Mesenchymal stem cell (in vitro differentiated cells and primary cell): ENCODE data around the gene LIPI.
"Not testable (repeated sequence)": the region's sequence is repeated elsewhere in the genome, so short reads cannot be mapped to it uniquely, and the experiment has no call there.

Source experiments
- DNase-seq: peaks from one replicate; pipeline ENCODE4 v3.0.0-alpha.2; 2013
- H2AFZ ChIP-seq: one replicate; pipeline ENCODE4 v1.6.1; 2013; ENCODE audit warnings: low read depth, mild to moderate bottlenecking, control low read depth, inconsistent platforms, low read length, moderate library complexity
- H2AK5ac ChIP-seq: 2 replicates; pipeline ENCODE4 v1.6.1; 2013; ENCODE audit warnings: low read length, moderate library complexity, mild to moderate bottlenecking, inconsistent platforms; ENCODE audit not compliant: severe bottlenecking
- H2BK120ac ChIP-seq: one replicate; pipeline ENCODE4 v1.6.1; 2013; ENCODE audit warnings: low read depth, mild to moderate bottlenecking, inconsistent platforms, low read length, moderate library complexity
- H2BK12ac ChIP-seq, 2 experiments: one replicate each; pipeline ENCODE4 v1.6.1; 2013; ENCODE audit warnings: inconsistent platforms in 2 of 2, low read length in 2 of 2, mild to moderate bottlenecking in 2 of 2, moderate library complexity in 2 of 2, control low read depth in 1 of 2
- H2BK15ac ChIP-seq: one replicate; pipeline ENCODE4 v1.6.1; 2013; ENCODE audit warnings: mild to moderate bottlenecking, low read depth, inconsistent platforms; ENCODE audit not compliant: poor library complexity, severe bottlenecking
- H2BK5ac ChIP-seq: 2 replicates; pipeline ENCODE4 v1.6.1; 2013; ENCODE audit warnings: low read depth, mild to moderate bottlenecking, low read length, control low read depth, inconsistent platforms; ENCODE audit not compliant: poor library complexity, severe bottlenecking
- H3K14ac ChIP-seq, 2 experiments: one replicate each; pipeline ENCODE4 v1.6.1; 2013; ENCODE audit warnings: inconsistent platforms in 2 of 2, low read length in 2 of 2, control low read depth in 1 of 2, mild to moderate bottlenecking in 1 of 2, moderate library complexity in 1 of 2
- H3K18ac ChIP-seq, 2 experiments: one replicate each; pipeline ENCODE4 v1.6.1; 2013; ENCODE audit warnings: inconsistent platforms in 2 of 2, low read length in 2 of 2, control low read depth in 1 of 2, low read depth in 1 of 2, mild to moderate bottlenecking in 1 of 2
- H3K23ac ChIP-seq, 2 experiments: one replicate each; pipeline ENCODE4 v1.6.1; 2013; ENCODE audit warnings: inconsistent platforms in 2 of 2, low read length in 2 of 2, mild to moderate bottlenecking in 2 of 2, moderate library complexity in 2 of 2, control low read depth in 1 of 2
- H3K27ac ChIP-seq: 2 replicates; pipeline ENCODE4 v1.5.1; 2013; ENCODE audit warnings: mild to moderate bottlenecking, moderate library complexity, low read length, control low read depth, inconsistent platforms; ENCODE audit not compliant: poor library complexity, severe bottlenecking
- H3K27me3 ChIP-seq, 2 experiments: 2 replicates each; pipeline versions ENCODE4 v1.6.1 to v1.7.0; 2013; ENCODE audit warnings: low read length in 2 of 2, mild to moderate bottlenecking in 2 of 2, moderate library complexity in 2 of 2, control low read depth in 1 of 2, inconsistent platforms in 1 of 2; ENCODE audit not compliant: control insufficient read depth in 1 of 2, insufficient read depth in 1 of 2
- H3K36me3 ChIP-seq, 2 experiments: 2 replicates each; pipeline versions ENCODE4 v1.6.1 to v1.7.0; 2013; ENCODE audit warnings: low read length in 2 of 2, control low read depth in 1 of 2, inconsistent platforms in 1 of 2, low read depth in 1 of 2, mild to moderate bottlenecking in 1 of 2; ENCODE audit not compliant: insufficient read depth in 2 of 2, control insufficient read depth in 1 of 2
- H3K4ac ChIP-seq, 2 experiments: one replicate each; pipeline ENCODE4 v1.6.1; 2013; ENCODE audit warnings: inconsistent platforms in 2 of 2, low read length in 2 of 2, mild to moderate bottlenecking in 2 of 2, moderate library complexity in 2 of 2, control low read depth in 1 of 2, low read depth in 1 of 2
- H3K4me1 ChIP-seq: 2 replicates; pipeline ENCODE4 v1.6.1; 2013; ENCODE audit warnings: low read depth, low read length, control low read depth; ENCODE audit not compliant: control insufficient read depth, insufficient read depth
- H3K4me2 ChIP-seq: 2 replicates; pipeline ENCODE4 v1.6.1; 2013; ENCODE audit warnings: low read length, mild to moderate bottlenecking, inconsistent platforms; ENCODE audit not compliant: poor library complexity, severe bottlenecking
- H3K4me3 ChIP-seq, 2 experiments: 2 replicates each; pipeline versions ENCODE4 v1.5.1 to v1.7.0; 2013; ENCODE audit warnings: low read length in 2 of 2, mild to moderate bottlenecking in 2 of 2, control low read depth in 1 of 2, low read depth in 1 of 2; ENCODE audit not compliant: insufficient read depth in 1 of 2
- H3K79me1 ChIP-seq: replicated peaks from 2 replicates; pipeline ENCODE4 v1.6.1; 2013; ENCODE audit warnings: mild to moderate bottlenecking, control low read depth, low read length, inconsistent platforms; ENCODE audit not compliant: poor library complexity, severe bottlenecking
- H3K9ac ChIP-seq: 2 replicates; pipeline ENCODE4 v1.7.0; 2013; ENCODE audit warnings: mild to moderate bottlenecking, low read length, moderate library complexity
- H3K9me3 ChIP-seq: 2 replicates; pipeline ENCODE4 v1.7.0; 2013; ENCODE audit warnings: mild to moderate bottlenecking, low read length; ENCODE audit not compliant: control insufficient read depth
- H4K8ac ChIP-seq: one replicate; pipeline ENCODE4 v1.6.1; 2013; ENCODE audit warnings: inconsistent platforms, mild to moderate bottlenecking, low read length, moderate library complexity
- H4K91ac ChIP-seq: one replicate; pipeline ENCODE4 v1.6.1; 2013; ENCODE audit warnings: mild to moderate bottlenecking, low read length, inconsistent platforms
- WGBS: methylation state at CpG from one replicate; pipeline ENCODE4 v1.1.7; 2013; ENCODE audit warnings: mixed read lengths; 5-methylcytosine and 5-hydroxymethylcytosine counted together

Gene LIPI

GRCh38 chr21:14206222-14206621 lies 4.5 kb downstream of the LIPI start:
- H2AK5ac ChIP-seq, result no peak overlapping the region
- no peak overlapping the region for H3K23ac ChIP-seq
- no peak overlapping the region for H3K18ac ChIP-seq
- H3K9me3 ChIP-seq, result no peaks in the 10 kb centered on the region
- no peak overlapping the region for H3K27ac ChIP-seq
- no peaks in the 10 kb centered on the region for H3K79me1 ChIP-seq
- no peak overlapping the region for H4K8ac ChIP-seq
- H2BK15ac ChIP-seq, result no peak overlapping the region
- no peaks in the 10 kb centered on the region for H3K4me1 ChIP-seq
- H3K4me2 ChIP-seq, result no peak overlapping the region
- no peaks in the 10 kb centered on the region for H3K27me3 ChIP-seq
- no peak overlapping the region for H3K9ac ChIP-seq
- H2BK5ac ChIP-seq, result no peak overlapping the region
- no peaks in the 10 kb centered on the region for H3K36me3 ChIP-seq
- H4K91ac ChIP-seq, result no peak overlapping the region
- H3K4ac ChIP-seq, result no peak overlapping the region
- H2BK12ac ChIP-seq, result no peak overlapping the region
- no peak overlapping the region for H3K4me3 ChIP-seq
- no peak overlapping the region for H2BK120ac ChIP-seq
- DNase-seq, result no peak
- no peak overlapping the region for H3K14ac ChIP-seq
- no peak overlapping the region for H2AFZ ChIP-seq

GRCh38 chr21:14166463-14167223 lies 44.1 kb downstream of the LIPI start:
- not testable (repeated sequence) for H2BK12ac ChIP-seq, H2AFZ ChIP-seq, DNase-seq, H2AK5ac ChIP-seq, H3K79me1 ChIP-seq, H3K4me1 ChIP-seq, H2BK120ac ChIP-seq, H3K4me3 ChIP-seq, H3K36me3 ChIP-seq, H3K18ac ChIP-seq, H4K91ac ChIP-seq, H3K14ac ChIP-seq, H3K9me3 ChIP-seq, H2BK5ac ChIP-seq, H3K9ac ChIP-seq, H3K23ac ChIP-seq, H3K4me2 ChIP-seq, H3K27ac ChIP-seq, H4K8ac ChIP-seq, H3K27me3 ChIP-seq, H3K4ac ChIP-seq, H2BK15ac ChIP-seq
- 84% methylated on average over 16 of the region's 16 CpGs for WGBS

- Histone ChIP-seq H3K9ac (no peak overlapping the region), H2BK12ac (no peak overlapping the region), H3K9me3 (peaks cover 5% of the 10 kb centered on the region), H2BK5ac (no peak overlapping the region), H3K27me3 (no peaks in the 10 kb centered on the region), H3K79me1 (no peaks in the 10 kb centered on the region), H2BK15ac (no peak overlapping the region), H3K23ac (no peak overlapping the region), H4K8ac (no peak overlapping the region), H3K14ac (no peak overlapping the region), H2AFZ (no peak overlapping the region), H3K4me3 (no peak overlapping the region), H2BK120ac (no peak overlapping the region), H4K91ac (no peak overlapping the region), H3K4me2 (no peak overlapping the region), H2AK5ac (no peak overlapping the region), H3K4me1 (no peaks in the 10 kb centered on the region), H3K27ac (no peak overlapping the region), H3K36me3 (no peaks in the 10 kb centered on the region), H3K4ac (no peak overlapping the region), H3K18ac (no peak overlapping the region)
- no peak for DNase-seq
Observed at GRCh38 chr21:14143999-14144398, 66.8 kb downstream of the LIPI start.

- Histone ChIP-seq H2BK120ac (no peak overlapping the region), H2AK5ac (no peak overlapping the region), H4K8ac (no peak overlapping the region), H3K23ac (no peak overlapping the region), H4K91ac (no peak overlapping the region), H3K9ac (no peak overlapping the region), H3K79me1 (no peaks in the 10 kb centered on the region), H3K36me3 (no peaks in the 10 kb centered on the region), H2AFZ (no peak overlapping the region), H3K27me3 (no peaks in the 10 kb centered on the region), H3K4me3 (no peak overlapping the region), H3K14ac (no peak overlapping the region), H3K27ac (no peak overlapping the region), H2BK12ac (no peak overlapping the region), H2BK5ac (no peak overlapping the region), H3K18ac (no peak overlapping the region), H3K9me3 (peaks cover 14% of the 10 kb centered on the region), H3K4me2 (no peak overlapping the region), H3K4me1 (no peaks in the 10 kb centered on the region), H2BK15ac (no peak overlapping the region), H3K4ac (no peak overlapping the region)
- WGBS, result 97% methylated on average over 6 of the region's 7 CpGs
- DNase-seq, result no peak
Observed at GRCh38 chr21:14124266-14124665, 86.5 kb downstream of the LIPI start.
